Measurements from ENCODE around the gene PRKD1.

Gene PRKD1

DNA sequence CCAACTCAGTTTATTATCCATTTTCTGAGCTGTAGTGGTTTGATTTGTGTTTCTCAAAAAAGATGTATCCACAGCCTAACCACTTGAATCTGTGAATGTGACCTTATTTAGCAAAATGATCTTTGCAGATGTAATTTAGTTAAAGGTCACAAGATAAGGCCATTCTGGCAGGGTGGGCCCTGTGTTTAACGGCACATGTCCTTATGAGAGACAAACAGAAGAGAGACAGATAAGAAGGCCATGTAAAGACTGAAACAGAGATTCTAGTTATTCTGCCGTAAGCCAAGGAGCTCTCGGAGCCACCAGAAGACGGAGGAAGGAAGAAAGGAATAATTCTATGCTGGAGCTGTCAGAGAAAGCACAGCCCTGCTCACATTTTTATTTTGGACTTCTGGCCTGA lies 374.2 kb downstream of the PRKD1 start:
- H3K4me3 ChIP-seq (ENCODE audit: control insufficient read depth, low read depth, low read length): no peak overlapping the region
- no peak for DNase-seq (ENCODE audit: low read depth)
- TF ChIP-seq, protein P1, sequence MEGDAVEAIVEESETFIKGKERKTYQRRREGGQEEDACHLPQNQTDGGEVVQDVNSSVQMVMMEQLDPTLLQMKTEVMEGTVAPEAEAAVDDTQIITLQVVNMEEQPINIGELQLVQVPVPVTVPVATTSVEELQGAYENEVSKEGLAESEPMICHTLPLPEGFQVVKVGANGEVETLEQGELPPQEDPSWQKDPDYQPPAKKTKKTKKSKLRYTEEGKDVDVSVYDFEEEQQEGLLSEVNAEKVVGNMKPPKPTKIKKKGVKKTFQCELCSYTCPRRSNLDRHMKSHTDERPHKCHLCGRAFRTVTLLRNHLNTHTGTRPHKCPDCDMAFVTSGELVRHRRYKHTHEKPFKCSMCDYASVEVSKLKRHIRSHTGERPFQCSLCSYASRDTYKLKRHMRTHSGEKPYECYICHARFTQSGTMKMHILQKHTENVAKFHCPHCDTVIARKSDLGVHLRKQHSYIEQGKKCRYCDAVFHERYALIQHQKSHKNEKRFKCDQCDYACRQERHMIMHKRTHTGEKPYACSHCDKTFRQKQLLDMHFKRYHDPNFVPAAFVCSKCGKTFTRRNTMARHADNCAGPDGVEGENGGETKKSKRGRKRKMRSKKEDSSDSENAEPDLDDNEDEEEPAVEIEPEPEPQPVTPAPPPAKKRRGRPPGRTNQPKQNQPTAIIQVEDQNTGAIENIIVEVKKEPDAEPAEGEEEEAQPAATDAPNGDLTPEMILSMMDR (conservative IDR thresholded peaks at IDR 0.05; ENCODE audit: control insufficient read depth, insufficient read depth, low read depth, low read length): no peak

DNA sequence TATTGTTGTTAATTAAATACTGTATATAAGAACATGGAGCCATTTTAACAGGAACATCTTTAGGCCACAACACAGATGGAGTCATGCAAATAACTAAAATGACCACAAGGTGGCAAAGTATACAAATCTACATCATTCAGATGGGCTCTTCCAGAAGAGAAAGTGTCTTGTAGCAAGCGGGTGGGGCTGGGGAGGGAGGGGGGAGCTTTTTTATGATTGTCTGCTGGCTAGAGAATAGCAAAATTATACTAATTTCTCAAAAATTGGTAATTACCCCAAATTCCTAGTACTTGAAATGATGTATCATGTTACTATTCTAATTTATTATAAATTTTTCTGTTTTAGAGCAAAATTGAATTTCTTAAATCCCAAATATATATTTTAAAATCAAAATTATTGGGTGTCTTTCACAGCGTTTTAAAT lies 378.7 kb downstream of the PRKD1 start:
- DNase-seq (ENCODE audit: low read depth): peak; percentile 81
- H3K4me3 ChIP-seq (ENCODE audit: control insufficient read depth, low read depth, low read length): no peak overlapping the region
- TF ChIP-seq, protein P1 (conservative IDR thresholded peaks at IDR 0.05; ENCODE audit: control insufficient read depth, insufficient read depth, low read depth, low read length): peak; percentile 57

DNA sequence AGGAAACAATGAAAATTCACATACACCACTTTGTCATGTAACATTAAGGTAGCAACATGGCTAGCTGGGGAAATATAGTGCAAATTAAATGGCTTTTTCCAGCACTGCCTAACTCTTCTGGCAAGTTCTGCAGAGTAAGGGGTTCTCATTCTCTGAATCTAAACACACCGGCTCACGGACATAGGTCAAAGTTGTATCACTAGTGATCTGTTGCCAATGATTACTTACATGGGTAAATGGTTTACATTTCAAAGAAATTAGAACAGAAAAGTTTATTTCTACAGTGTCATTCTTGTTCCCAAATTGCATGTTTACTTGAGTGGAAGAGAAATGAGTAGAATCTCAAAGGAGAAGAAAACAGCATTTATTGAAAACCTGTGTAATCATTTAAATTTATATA lies 381.9 kb downstream of the PRKD1 start:
- TF ChIP-seq, protein P1 (conservative IDR thresholded peaks at IDR 0.05; ENCODE audit: control insufficient read depth, insufficient read depth, low read depth, low read length): no peak
- no peak for DNase-seq (ENCODE audit: low read depth)
- H3K4me3 ChIP-seq (ENCODE audit: control insufficient read depth, low read depth, low read length): no peak overlapping the region

DNA sequence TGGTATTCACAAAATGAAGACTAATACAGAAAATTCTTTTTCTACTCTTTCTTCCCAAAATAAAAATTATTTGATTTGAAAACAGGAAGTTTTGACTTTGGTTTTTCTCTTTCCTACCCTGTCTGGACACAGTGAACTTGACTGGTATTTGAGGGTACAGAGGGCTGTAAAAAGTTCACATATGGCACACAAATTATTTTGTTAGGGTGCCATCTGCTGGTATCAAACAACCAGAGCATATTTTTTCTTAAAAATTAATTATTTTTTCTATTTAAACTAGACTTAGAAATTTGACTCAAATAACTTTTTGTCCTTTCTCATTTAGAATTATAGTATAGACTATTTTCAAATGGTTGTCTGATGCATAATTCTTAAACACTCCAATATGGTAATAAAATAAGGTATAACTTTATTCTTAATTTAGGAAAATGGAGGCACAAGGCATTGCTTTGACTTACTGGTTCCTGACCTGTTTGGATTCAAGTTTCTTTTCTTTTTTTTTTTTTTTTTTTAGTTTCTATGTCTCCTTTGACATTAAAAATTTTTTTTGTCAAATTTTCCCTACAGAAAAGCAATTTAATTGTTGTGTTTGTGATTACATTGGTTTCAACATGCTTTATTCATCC lies 390.6 kb downstream of the PRKD1 start:
- peak; percentile 49 for DNase-seq (ENCODE audit: low read depth)
- TF ChIP-seq, protein P1 (conservative IDR thresholded peaks at IDR 0.05; ENCODE audit: control insufficient read depth, insufficient read depth, low read depth, low read length): peak; percentile 49
- H3K4me3 ChIP-seq (ENCODE audit: control insufficient read depth, low read depth, low read length): no peak overlapping the region

DNA sequence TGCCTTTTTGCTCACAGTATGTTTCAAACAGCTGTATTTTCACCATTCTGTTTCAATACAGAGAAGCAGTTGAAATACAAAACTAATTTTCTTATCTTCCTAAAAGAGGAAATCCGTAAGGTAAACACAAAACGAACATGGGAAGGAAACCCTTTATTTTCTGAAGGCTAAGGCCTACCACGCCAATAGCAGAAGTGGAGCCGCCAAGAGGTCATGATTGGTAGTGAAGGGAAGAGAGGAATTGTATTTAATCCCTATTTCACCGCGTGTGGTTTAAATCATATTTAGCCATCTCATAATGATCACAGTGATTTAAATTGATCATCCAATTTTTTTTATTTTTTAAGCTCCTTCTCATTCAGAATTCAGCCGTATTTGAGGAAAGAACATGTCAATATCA lies 398.2 kb downstream of the PRKD1 start:
- TF ChIP-seq, protein P1 (conservative IDR thresholded peaks at IDR 0.05; ENCODE audit: control insufficient read depth, insufficient read depth, low read depth, low read length): peak; percentile 67
- no peak overlapping the region for H3K4me3 ChIP-seq (ENCODE audit: control insufficient read depth, low read depth, low read length)
- peak; percentile 28 for DNase-seq (ENCODE audit: low read depth)

DNA sequence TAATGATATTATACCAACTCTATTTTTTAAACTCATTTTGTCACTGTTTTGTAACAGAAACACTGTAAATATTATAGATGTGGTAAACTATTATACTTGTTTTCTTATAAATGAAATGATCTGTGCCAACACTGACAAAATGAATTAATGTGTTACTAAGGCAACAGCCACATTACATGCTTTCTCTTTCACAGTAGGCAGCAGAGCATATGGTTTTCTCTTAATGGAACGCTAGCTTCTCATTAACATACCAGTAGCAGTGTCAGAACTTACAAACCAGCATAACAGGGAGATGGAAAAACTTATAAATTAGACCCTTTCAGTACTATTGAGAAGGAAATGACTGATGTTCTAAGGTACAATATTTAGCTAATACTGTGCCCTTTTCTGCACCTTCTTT lies 398.8 kb downstream of the PRKD1 start:
- no peak overlapping the region for H3K4me3 ChIP-seq (ENCODE audit: control insufficient read depth, low read depth, low read length)
- no peak for DNase-seq (ENCODE audit: low read depth)
- TF ChIP-seq, protein P1 (conservative IDR thresholded peaks at IDR 0.05; ENCODE audit: control insufficient read depth, insufficient read depth, low read depth, low read length): no peak

DNA sequence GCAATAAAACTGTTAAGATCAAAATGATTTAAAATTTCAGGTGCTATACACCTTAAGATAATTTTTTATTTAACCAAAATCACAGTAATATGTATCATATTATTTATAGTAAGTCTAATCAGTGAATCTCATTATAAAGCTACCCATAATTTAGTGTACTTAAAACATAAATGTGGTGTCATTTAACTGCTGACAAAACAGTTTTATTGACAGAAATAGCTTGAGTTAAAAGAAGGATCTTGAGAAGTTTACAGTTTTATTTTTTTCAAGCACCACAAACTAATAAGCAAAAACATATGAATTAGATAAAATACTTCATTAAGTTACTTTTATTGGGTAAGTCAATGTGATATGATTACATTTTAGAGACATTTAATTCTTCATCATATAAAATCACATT lies 400.4 kb downstream of the PRKD1 start:
- no peak overlapping the region for H3K4me3 ChIP-seq (ENCODE audit: control insufficient read depth, low read depth, low read length)
- TF ChIP-seq, protein P1 (conservative IDR thresholded peaks at IDR 0.05; ENCODE audit: control insufficient read depth, insufficient read depth, low read depth, low read length): no peak
- no peak for DNase-seq (ENCODE audit: low read depth)

Measured in fibroblast of mammary gland (primary cell).